Activated gamma-delta T cell (primary cell): ENCODE data around the gene SLC22A6.
"Not testable (repeated sequence)": the region's sequence is repeated elsewhere in the genome, so short reads cannot be mapped to it uniquely, and the experiment has no call there.

ENCODE experiments used
- DNase-seq: peaks from one replicate; lab custom pipeline; 2025; lab: John Stamatoyannopoulos, UW

Gene SLC22A6

DNA sequence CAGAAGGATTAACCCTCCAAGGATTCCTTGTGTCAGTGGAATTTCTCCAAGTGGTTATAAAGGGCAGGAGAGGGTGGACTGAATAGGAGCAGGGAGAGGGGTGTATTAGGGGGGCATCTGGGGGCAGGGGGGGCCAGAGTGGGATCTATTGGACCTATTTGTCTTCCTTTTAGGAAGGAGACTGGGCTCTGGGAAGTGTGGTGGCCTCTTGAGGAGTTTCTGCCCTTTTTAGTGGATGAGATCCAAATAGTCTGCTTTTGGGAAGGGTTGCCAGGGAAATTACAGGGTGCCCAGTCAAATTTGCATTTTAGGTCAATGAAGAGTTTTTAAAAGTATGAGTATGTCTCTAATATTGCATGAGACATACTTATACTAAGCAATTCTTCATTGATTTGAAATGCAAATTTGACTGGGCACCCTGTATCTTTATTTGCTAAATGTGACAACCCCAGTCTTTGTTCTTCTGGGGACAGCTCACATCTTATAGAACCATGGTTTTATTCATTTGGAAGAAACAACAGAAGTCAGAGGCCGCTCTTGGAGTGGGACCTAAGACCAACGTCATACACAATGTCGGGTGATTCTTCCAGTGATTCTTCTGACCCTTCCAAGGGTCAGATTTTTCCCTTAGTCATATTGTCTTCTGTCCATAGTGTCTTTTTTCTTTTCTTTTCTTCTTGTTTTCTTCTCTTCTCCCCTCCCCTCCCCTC, 429 bp upstream of the SLC22A6 start:
- DNase-seq, result no peak

DNA sequence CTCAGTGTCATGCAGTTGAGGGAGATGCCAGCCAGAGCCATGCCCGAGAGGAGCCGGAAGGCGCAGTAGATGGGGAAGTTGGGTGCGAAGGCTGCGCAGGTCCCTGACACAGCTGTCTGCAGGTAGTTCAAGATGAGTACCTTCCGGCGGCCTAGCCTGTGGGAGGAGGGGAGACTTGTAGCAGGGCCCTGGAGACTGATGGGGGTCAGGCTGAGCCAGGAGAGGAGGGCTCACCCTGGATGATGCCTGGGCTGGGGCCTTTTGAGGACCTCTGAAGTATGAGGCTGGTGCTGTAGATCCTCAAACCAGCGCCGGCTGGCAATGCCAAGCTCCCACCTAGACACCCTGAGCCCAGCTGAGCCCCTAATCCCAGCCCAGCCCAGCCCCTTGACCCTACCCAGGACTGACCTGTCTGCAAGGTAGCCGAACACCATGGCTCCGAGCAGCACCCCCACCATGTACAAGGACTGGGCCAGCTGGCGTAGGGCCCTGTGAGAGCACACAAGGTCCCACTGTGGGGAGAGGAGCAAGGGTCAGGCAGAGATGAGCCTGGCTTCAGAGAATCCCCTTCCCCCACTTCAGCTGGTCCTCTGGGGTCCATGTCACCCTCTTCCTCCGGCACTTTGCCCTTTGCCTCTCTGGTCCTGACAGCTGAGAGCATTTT, 1.1 kb downstream of the SLC22A6 start:
- DNase-seq, result no peak

DNA sequence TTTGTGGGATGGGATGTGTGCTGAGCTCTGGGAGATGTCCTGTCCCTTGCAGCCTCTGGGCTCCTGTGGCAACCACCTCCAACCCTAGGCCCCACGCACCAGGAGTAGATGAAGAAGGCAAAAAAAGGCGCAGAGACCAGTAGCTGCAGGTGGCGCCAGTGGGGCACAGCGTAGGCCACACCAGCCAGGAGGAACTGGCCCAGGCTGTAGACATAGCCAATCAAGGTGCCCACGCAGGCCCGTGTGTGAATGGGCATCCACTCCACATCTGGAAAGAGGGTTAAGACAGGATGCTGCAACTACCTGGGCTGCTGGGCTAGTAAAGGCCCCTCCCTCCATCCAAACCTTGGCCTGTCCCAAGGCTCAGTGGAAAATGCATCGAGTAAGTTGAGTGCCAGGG, 3.0 kb downstream of the SLC22A6 start:
- no peak for DNase-seq

DNA sequence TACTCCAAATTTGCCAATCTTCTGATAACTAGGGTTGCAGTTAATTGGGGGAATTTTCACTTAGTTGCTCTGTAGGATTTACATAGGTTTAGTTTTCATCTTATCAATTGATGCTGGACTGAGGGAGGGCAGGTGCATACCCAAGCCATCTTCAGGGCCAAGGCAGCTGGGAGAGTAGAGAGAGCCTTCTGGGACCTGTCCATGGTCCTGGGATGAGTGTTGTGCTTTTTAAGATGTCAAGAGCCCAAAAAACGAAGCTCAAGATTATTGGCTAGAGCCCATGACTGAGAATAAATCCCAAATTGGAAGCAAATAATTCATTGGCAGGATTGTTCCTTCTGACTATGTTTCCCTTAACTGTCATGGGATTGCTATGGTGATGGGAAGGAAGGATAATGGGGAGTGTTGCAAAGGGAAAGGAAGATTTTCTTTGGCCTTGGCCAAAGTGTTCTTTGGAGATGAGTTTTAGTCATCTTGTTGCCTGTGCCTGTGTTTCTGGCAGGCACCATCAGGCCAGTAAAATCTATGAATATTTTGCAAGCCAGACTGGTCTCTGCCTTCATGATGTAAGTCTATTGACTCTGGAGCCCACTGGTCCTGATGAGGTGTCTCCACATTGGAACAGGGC, 4.5 kb downstream of the SLC22A6 start:
- no peak for DNase-seq

DNA sequence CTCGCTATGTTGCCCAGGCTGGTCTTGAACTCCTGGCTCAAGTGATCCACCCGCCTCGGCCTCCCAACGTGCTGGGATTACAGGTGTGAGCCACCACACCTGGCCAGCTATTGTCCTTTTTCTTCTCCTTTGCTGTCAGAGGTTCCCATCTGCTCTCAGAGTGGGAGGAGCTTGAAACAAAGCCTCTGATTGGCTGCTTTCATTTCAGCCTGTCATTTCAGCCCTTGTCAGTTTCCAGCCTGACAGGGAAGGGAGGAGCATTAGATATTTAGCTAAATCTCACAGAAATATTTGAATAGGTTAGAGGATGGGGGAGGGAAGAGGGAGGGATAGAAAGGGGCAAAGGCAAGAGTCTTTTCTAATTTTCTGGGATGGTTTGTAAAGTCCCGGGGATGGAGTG, 8.7 kb downstream of the SLC22A6 start:
- no peak for DNase-seq

DNA sequence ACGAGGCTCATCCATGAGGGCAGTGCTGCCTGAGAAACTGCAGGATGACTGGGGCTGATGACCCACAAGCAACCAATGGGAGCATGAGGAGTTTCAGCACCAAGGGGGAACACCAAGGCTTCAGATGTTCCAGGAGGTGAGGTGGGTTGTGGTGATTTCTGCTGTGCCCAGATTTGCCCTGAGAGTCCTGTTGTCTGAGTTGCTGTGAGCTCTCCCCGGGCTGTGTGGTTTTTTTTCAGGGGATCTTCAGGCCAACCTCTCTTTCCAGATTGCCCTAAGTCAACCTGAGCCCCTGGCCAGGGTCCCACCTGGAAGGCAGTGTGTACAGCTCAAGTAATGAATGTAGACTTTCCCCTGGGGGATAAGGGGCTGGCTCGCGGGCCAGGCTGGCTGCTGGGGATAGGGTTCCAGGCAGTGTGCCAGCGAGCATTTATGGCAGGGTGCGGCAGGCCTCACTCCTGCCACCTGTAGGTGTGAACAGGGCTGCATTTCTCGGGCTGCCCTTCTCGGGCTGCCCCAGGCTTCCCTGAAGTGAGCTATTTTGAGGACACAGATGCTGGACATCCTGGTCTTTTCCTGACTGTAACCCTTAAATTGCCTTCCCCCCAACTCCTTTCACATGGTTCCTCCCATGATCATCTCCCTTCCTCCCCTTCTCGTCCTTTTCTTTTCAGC, 9.8 kb downstream of the SLC22A6 start:
- no peak for DNase-seq

DNA sequence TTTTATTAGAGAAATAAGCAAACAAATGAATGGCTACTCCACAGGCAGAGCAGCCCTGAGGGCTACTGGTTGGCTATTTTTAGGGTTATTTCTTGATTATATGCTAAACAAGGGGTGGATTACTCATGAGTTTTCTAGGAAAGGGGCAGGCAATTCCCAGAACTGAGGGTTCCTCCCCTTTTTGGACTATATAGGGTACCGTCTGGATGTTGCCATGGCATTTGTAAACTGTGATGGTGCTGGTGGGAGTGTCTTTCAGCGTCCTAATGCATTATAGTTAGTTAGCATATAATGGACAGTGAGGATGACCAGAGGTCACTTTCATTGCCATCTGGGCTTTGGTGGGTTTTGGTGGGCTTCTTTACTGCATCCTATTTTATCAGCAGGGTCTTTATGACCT, 19.2 kb downstream of the SLC22A6 start:
- no peak for DNase-seq

DNA sequence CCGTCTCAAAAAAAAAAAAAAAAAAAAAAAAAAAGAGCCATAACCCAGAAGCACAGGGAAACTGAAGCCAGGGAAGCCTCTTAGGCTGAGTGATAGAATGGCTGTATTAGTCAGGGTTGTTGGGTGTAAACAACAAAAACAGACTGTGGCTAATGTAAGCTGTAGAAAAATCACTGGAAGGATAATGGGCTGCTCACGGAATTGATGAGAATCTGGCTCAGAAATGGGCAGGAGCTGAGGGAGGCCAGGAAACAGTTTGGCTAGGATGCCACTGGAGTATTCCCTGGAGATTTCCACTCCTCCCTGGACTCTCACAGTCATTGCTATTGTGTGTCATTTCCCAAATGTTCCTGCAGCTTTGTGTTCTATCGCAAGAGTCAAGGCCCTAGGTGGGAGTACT, 22.4 kb downstream of the SLC22A6 start:
- no peak for DNase-seq

DNA sequence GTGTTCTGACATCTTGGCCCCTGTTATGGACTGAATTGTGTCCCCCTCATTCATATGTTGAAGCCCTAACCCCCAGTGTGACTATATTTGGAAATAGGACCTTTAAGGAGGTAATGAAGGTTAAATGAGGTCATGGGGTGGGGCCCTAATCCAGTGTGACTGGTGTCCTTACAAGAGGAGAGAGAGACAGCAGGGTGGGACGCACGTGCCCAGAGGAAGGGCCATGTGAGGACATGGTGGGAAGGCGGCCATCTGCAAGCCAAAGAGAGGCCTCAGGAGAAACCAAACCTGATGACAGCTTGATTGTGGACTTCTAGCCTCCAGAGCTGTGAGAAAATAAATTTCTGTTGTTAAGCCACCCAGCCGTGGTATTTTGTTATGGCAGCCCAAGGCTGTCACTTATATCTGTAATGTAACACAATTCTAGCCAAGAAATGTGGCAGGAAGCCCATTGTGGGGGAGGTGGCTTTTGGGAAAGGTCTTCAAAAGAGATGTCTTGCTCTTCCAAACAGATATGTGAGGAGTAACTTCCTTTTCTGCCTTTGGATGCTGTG, 23.7 kb downstream of the SLC22A6 start:
- DNase-seq, result no peak

DNA sequence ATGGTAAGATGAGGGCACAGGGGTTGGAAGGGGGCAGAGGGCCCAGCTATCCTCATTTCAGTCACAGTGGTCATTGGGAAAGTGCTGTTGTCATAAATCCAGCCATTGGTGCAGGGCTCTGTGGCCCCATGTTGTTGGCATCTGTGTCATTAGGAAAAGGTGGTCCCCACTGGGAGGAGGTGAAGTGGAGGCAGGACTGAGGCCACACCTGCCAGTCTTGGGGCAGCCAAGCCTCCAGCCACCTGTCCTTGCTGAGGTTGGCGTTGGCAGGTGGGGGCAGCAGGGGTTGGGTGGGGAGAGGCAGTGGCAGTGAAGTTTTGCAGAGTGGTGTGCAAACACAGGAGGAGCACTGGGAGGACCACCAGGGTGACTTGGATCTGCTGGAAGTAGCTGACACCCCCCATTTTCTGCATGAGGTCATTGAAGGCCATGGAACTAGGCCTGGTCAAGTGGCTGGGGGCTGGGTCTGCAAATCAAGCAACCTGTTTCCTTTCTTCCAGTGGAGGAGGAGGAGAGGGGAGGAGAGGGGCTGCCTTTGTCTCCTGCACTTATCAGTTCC, 25.3 kb downstream of the SLC22A6 start:
- no peak for DNase-seq

DNA sequence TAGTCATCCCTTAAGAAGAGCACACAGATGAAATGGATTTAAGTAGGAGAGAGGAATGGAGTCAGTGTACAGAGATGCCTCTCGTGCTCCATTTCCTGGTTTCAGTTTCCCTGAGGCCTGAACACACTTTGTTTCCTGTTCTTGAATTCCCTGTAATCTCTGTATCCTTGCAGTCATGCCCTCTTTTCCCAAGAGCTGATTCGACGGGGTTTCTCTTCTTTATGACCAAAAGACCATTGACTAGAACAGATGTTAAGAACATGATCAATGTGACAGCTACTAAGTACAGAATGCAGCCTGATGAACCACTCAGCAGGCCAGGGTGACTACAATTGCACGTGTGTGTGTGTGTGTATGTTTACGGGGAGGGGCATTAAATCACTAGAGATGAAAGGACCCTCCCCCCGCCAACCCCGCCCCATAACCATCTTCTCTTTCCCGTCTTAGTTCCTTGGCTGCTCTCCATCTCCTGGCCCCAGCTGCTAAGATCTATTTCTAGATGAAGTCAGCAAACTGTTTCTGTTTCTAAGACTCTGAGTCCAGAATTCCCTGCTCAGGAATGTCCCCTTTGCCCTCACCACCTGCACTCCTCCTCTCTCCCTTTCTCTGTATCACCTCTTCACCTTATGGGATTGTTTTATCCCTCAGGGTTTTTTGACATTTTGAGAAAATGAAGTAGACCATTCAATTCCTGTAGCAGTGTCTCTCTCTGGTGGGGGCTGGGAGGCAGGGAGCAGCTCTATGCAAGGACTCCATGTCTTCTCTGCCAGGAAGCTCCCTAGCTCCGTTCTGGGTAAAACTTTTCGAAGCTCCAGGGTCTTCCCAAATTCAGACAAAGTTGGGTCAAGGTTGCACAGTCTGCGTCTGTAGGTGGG, 26.0 kb downstream of the SLC22A6 start:
- no peak for DNase-seq

DNA sequence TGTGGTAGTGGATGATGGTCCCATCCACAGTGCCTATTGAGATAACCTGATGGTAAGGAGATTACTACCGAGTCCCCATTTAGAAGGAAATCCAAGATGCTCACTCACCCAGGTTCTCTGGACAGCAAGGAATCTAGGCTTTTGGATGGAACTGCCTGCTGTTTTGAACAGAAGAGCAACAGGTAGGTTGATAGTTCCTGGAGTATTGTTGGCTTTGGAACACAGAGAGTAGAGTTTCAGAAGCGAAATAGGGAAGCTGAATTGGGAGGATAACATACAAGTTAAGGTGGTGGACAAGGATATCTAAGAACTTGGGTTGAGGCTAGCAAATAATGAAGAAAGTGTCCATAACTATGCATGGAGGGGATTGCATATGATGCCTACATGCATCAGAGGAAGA, 27.6 kb downstream of the SLC22A6 start:
- DNase-seq, result no peak

DNA sequence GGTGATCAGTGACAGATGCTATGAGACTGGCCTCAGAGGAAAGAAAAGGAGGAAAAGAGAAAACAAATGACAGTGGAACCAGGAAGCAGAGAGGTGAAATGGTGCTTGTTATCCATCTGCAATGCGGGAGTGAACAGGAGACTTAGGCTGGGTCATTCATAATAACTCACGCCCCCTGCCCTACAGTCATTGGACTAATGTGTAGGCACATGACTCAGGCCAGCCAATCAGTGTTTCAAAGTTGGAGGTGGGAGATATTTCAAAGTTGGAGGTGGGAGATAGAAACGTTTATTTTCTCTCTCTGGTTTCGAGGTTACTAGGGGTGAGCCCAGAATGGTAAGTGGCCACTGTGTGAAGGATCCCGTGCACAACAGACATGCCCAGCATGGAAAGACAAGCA, 30.3 kb downstream of the SLC22A6 start:
- no peak for DNase-seq

DNA sequence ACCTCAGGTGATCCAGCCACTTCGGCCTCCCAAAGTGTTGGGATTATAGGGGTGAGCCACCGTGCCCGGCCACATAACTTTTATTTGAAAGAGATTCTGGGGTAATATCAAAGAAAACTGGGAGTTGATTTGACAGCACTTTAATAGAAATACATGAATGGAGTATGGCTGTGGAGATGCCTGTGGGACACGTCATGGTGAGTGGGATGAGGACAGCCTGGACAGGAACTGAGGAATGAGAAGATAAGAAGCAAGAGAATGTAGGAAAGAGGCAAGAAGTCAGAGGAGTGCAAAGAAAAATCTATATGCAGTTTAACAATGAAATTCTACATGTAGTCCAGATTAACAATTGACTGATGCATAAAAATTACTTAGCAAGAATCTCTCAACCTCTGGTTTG, 31.0 kb downstream of the SLC22A6 start:
- no peak for DNase-seq

DNA sequence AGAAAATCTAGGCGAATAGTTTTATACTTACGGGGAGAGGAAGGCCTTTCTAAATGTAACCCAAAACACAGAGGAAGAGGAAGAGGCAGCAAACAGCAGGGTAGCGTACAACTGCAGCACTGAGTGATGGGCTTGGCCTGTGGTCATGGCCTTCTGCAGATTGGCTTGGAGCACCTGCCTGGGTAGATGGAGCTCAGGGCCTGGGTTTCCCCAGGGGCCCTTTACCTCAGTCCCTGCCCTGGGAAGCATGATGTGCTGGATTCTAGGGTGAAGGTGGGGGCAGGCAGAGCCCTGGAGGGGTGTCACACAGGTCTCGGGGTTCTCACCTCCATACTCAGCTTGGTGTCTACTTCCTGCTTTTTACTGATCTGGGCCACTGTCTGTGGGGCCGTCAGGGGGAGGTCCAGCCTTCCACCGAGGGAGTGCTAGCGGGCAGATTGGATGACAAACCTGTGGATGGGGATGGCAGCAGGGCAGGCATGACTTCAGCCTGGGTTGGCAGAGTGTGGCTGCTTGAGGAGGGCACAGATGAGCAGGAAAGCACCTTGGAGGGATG, 35.9 kb downstream of the SLC22A6 start:
- DNase-seq, result no peak

DNA sequence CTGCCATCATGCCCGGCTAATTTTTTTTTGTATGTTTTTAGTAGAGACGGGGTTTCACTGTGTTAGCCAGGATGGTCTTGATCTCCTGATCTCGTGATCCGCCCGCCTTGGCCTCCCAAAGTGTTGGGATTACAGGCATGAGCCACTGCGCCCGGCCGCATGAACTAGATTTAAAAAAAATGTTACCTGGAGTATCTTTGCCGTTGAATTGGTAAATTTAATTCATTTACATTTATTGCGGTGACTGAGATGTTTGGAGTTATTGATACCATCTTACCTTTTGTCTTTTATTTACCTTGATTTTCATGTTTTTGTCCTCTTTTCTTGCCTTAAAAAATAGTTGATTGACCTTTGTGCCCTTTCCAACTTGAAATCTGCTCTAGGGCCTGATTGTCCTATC, 39.2 kb downstream of the SLC22A6 start:
- DNase-seq, result not testable (repeated sequence)

DNA sequence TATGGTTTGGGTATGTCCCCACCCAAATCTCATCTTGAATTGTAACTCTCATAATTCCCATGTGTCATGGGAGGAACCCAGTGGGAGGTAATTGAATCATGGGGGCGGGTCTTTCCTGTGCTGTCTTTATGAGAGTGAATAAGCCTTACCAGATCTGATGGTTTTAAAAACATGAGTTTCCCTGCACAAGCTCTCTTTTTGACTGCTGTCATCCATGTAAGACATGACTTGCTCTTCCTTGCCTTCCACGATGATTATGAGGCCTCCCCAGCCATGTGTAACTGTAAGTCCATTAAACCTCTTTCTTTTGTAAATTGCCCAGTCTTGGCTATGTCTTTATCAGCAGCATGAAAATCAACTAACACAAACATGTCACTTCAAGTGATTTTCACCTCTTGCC, 47.2 kb downstream of the SLC22A6 start:
- DNase-seq, result not testable (repeated sequence)

DNA sequence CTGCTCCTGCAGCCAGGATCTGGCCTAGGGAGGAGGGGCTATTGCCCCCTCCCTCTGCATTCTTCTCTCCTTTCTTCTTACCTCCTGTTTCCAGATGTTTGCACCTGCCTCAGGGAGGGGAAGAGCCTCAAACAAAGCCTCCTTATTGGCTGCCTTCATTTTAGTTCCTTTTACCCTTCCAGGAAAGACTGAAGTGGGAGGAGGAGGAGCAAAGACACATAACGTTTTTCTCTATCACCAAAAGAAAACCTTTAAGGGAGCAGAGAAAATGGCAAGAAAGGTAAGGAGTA, 50.3 kb downstream of the SLC22A6 start:
- DNase-seq, result no peak

DNA sequence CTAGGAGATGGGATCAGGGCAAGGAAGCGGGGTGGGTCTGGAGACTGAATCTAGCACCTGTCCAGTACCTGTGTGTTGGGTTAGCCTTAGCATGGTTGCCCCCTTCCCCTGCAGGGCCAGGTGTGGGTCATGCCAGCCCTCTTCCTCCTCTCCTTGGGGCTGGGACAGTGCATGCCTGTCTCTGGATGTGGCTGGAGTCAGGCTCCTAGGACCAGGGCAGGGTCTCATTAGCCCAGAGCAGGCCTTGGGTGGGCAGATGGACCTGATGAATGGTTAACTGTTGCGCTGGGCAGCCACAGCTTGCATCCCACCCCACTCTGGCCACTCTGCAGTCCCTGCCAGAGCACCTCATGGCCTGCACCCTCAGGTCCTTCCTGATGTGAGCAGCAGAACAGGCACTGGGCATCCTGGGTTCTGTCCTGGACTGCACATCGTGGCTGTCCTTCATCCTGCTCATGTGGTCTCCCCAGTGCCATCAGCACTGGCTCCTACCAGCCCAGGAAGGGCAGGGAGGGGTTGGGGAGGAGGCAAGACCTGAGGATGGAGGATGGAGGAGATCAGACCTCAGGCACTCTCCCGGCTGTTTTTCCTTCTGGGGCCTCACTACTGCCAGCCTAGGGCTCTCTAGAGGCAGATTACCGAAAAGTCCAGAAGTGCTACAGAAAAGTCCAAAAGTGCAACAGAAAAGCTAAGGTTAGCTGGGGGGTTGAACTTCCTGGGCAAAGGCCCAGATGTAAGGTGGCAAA, 50.8 kb downstream of the SLC22A6 start:
- no peak for DNase-seq

DNA sequence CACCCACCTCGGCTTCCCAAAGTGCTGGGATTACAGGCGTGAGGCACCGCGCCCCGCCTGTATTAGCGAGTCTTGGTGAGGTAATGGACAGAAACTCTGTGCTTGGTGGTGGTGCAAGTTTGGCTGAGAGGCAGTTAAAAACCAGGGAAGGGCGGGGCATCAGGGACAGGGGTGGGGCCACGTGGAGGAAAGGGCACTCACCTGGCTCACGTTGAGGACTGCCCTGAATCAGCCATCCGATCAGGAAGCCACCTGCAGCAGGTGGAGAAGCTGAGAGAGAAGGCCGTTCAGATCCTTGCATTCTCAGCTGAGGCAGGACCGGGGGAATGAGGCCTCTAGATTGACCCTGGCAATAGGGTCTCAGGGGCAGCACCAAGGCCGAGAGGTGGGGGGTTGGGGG, 51.5 kb downstream of the SLC22A6 start:
- DNase-seq, result no peak
